OCI-LY3 (cell line): ENCODE results near the gene NUP98.

Source experiments
- H2AFZ ChIP-seq: fragments of 200-600, 300-600 bp; shearing (Covaris generic); 2 replicates; pipeline ENCODE4 v1.6.0; 2014; ENCODE audit warnings: antibody characterized with exemption, low read depth, low read length
- H3K27ac ChIP-seq: fragments of 200-600, 300-600 bp; sonication (generic); 2 replicates; pipeline ENCODE4 v1.5.1; 2014; ENCODE audit warnings: mild to moderate bottlenecking, low read length, moderate library complexity, mixed read lengths
- H3K27me3 ChIP-seq: fragments of 200-600, 300-600 bp; sonication (generic); 2 replicates; pipeline ENCODE4 v1.6.1; 2014; ENCODE audit warnings: low read depth, low read length, mixed read lengths
- H3K36me3 ChIP-seq: fragments of 200-600, 300-600 bp; sonication (generic); replicated peaks from 2 replicates; pipeline ENCODE3; 2014; ENCODE audit warnings: low read depth, low read length, mixed read lengths
- H3K4me1 ChIP-seq: fragments of 300-600, 200-600 bp; sonication (generic); 2 replicates; pipeline ENCODE4 v1.6.1; 2014; ENCODE audit warnings: low read length, mixed read lengths
- H3K4me2 ChIP-seq: fragments of 200-600, 300-600 bp; sonication (generic); 2 replicates; pipeline ENCODE4 v1.6.1; 2014; ENCODE audit warnings: low read length, mixed read lengths
- H3K4me3 ChIP-seq: fragments of 300-600, 200-600 bp; sonication (generic); 2 replicates; pipeline ENCODE4 v1.5.1; 2014; ENCODE audit warnings: antibody characterized with exemption, mild to moderate bottlenecking, low read length, moderate library complexity
- H3K79me2 ChIP-seq: fragments of 300-600, 200-600 bp; shearing (Covaris generic); 2 replicates; pipeline ENCODE4 v1.6.1; 2014; ENCODE audit warnings: mild to moderate bottlenecking, low read length, mixed read lengths
- H3K9ac ChIP-seq: fragments of 300-600, 200-600 bp; shearing (Covaris generic); 2 replicates; pipeline ENCODE4 v1.6.0; 2014; ENCODE audit warnings: mild to moderate bottlenecking, low read length, moderate library complexity
- H3K9me3 ChIP-seq: fragments of 200-600, 300-600 bp; shearing (Covaris generic); 2 replicates; pipeline ENCODE4 v1.6.1; 2014; ENCODE audit warnings: low read length, mixed read lengths; ENCODE audit not compliant: insufficient read depth
- H4K20me1 ChIP-seq: fragments of 200-600, 300-600 bp; sonication (generic); 2 replicates; pipeline ENCODE4 v1.6.1; 2016; ENCODE audit warnings: low read length, mixed read lengths; ENCODE audit not compliant: insufficient read depth
- EZH2phosphoT487 ChIP-seq: fragments of 200-600 bp; shearing (Covaris generic); IDR thresholded peaks from 2 replicates; pipeline ENCODE4 v1.6.1; 2018; ENCODE audit warnings: antibody characterized with exemption, mixed run types, low read depth
- TF ChIP-seq, protein P1 (sequence below): fragments of 200-600, 300-600 bp; sonication (generic); IDR thresholded peaks from 2 replicates; pipeline ENCODE4 v1.5.1; 2014; ENCODE audit warnings: antibody characterized with exemption, low read length, low read depth

NUP98 gene

DNA sequence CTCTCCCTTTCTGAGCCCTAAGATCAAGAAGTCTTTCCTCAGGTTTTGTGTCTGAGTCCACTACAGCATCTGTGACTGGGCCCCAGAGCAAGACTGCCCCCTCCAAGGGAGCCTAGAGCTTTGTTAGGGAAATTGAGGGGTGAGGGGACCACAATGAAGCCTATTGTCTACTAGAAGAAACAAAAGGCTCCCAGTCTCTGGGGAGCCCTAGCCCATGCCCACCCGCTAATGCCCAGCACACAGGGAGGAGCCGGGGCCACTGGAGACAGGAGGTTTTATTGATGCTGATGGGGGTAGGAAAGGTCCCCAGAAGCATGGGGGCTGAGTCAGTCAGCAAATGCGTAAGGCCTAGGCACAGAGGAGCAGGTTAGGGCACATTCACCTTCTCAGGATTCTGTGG is 29.4 kb upstream of the NUP98 start:
- H3K9ac ChIP-seq: no peak overlapping the region
- no peaks in the 10 kb centered on the region for H3K4me1 ChIP-seq
- no peak overlapping the region for H3K27ac ChIP-seq
- H4K20me1 ChIP-seq: peaks cover 26% of the 10 kb centered on the region
- H3K36me3 ChIP-seq: peaks cover 41% of the 10 kb centered on the region
- H3K79me2 ChIP-seq: peaks cover 29% of the 10 kb centered on the region
- no peak overlapping the region for H3K4me2 ChIP-seq
- H3K27me3 ChIP-seq: no peaks in the 10 kb centered on the region
- TF ChIP-seq EZH2phosphoT487: no peak
- TF ChIP-seq, protein P1, sequence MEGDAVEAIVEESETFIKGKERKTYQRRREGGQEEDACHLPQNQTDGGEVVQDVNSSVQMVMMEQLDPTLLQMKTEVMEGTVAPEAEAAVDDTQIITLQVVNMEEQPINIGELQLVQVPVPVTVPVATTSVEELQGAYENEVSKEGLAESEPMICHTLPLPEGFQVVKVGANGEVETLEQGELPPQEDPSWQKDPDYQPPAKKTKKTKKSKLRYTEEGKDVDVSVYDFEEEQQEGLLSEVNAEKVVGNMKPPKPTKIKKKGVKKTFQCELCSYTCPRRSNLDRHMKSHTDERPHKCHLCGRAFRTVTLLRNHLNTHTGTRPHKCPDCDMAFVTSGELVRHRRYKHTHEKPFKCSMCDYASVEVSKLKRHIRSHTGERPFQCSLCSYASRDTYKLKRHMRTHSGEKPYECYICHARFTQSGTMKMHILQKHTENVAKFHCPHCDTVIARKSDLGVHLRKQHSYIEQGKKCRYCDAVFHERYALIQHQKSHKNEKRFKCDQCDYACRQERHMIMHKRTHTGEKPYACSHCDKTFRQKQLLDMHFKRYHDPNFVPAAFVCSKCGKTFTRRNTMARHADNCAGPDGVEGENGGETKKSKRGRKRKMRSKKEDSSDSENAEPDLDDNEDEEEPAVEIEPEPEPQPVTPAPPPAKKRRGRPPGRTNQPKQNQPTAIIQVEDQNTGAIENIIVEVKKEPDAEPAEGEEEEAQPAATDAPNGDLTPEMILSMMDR: no peak
- H3K4me3 ChIP-seq: no peak overlapping the region
- H3K9me3 ChIP-seq: no peaks in the 10 kb centered on the region
- H2AFZ ChIP-seq: no peak overlapping the region

DNA sequence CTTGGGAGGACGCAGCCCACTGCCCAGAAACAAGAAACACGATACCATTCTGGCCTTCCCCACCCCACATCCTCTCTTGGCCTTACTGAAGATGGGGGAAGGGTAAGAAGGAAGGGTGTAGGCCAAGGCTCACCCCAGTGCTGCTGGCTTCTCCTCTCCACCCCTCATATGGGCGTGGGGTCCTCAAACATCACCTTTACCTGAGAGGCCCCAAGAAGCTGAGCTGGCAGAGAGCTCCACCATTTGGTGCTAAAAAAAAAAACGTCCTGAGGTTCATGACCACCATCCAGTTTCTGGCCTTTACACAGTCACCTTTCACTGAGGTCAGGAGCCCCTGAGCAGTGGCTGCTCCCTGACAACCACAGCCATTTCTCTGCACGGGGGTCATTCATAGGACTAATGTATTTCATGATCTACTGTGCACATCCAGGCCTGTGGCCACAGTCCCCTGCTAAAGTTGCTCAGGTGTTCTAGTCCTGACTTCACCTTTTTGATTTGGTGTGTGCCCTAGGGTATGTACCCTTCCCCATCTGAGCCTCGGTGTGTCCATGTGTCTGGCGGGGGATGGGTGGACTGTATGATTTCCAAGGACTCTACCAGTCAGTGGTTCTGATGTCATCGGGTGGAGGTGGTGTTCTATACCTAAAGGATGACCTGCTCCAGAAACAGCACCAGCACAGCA is 28.3 kb upstream of the NUP98 start:
- H3K4me3 ChIP-seq: no peak overlapping the region
- no peaks in the 10 kb centered on the region for H3K27me3 ChIP-seq
- no peak overlapping the region for H3K27ac ChIP-seq
- H3K36me3 ChIP-seq: peaks cover 37% of the 10 kb centered on the region
- no peaks in the 10 kb centered on the region for H3K9me3 ChIP-seq
- no peak overlapping the region for H3K4me2 ChIP-seq
- no peak overlapping the region for H3K9ac ChIP-seq
- peaks cover 27% of the 10 kb centered on the region for H3K79me2 ChIP-seq
- peaks cover 15% of the 10 kb centered on the region; the same call in 1 of the 2 replicates for H4K20me1 ChIP-seq
- H2AFZ ChIP-seq: no peak overlapping the region
- H3K4me1 ChIP-seq: no peaks in the 10 kb centered on the region
- TF ChIP-seq EZH2phosphoT487: no peak
- TF ChIP-seq, protein P1: no peak

DNA sequence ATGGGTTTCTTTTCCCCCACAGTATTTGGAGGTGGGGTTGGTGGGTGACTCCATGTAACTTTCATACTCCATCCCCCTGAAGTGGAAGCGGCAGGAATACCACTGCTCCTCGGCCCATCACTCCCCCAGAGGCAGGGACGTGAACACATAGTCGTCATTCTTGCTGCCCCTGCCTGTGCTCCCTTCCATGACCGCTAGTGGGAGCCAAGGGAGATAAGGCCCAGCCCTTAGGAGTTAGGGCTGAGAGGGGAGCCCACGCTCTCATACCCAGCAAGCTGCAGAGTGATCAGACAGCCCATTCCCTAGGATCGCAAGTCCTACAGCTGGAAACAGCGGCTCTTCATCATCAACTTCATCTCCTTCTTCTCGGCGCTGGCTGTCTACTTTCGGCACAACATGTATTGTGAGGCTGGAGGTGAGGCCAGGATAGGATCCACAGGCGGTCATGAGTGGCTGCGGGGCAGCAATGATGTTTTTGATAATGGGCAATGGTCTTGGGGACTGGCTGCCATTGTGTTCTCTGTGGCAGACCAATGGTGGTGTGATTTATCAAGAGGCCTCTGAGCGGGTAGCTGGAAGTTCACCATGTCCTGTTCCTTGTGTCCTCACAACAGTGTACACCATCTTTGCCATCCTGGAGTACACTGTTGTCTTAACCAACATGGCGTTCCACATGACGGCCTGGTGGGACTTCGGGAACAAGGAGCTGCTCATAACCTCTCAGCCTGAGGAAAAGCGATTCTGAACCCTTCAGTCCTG is 27.5 kb upstream of the NUP98 start:
- Histone ChIP-seq H4K20me1 (peaks cover 12% of the 10 kb centered on the region; the same call in 1 of the 2 replicates), H3K4me3 (no peak overlapping the region), H3K79me2 (peaks cover 22% of the 10 kb centered on the region), H3K4me1 (no peaks in the 10 kb centered on the region), H3K27me3 (no peaks in the 10 kb centered on the region), H3K9ac (no peak overlapping the region), H3K36me3 (peaks cover 32% of the 10 kb centered on the region), H3K27ac (no peak overlapping the region), H3K4me2 (no peak overlapping the region), H3K9me3 (no peaks in the 10 kb centered on the region), H2AFZ (no peak overlapping the region)
- no peak for TF ChIP-seq EZH2phosphoT487
- TF ChIP-seq, protein P1: peak; percentile 77

DNA sequence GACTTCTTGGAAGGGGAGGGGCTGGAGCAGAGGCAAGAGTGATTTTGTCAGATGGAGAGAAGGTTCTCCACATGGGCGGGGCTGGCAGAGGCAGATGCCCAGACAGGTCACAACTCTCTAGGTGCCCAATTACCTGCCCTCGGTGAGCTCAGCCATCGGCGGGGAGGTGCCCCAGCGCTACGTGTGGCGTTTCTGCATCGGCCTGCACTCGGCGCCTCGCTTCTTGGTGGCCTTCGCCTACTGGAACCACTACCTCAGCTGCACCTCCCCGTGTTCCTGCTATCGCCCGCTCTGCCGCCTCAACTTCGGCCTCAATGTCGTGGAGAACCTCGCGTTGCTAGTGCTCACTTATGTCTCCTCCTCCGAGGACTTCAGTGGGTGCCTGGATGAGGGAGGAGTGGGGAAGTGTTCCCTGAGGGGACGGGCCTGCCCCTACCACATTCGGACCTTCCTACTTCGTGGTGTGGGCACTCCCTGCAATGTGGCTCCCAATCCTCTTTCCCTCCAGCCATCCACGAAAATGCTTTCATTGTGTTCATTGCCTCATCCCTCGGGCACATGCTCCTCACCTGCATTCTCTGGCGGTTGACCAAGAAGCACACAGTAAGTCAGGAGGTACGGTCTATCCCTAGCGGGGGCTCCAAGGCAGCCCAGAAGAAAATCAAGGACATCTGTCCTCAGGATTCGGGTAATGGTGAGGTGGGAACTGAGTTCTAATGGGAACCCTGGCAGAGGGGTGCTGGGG is 26.6 kb upstream of the NUP98 start:
- no peaks in the 10 kb centered on the region for H3K4me1 ChIP-seq
- no peak overlapping the region for H3K9ac ChIP-seq
- H3K27me3 ChIP-seq: no peaks in the 10 kb centered on the region
- H3K4me2 ChIP-seq: no peak overlapping the region
- no peak overlapping the region for H3K27ac ChIP-seq
- peaks cover 15% of the 10 kb centered on the region; the same call in 1 of the 2 replicates for H4K20me1 ChIP-seq
- peaks cover 21% of the 10 kb centered on the region for H3K79me2 ChIP-seq
- no peak overlapping the region for H2AFZ ChIP-seq
- TF ChIP-seq, protein P1: no peak
- no peak for TF ChIP-seq EZH2phosphoT487
- no peak overlapping the region for H3K4me3 ChIP-seq
- H3K9me3 ChIP-seq: no peaks in the 10 kb centered on the region
- peaks cover 31% of the 10 kb centered on the region for H3K36me3 ChIP-seq
